Germinal center (tissue), 1 donor: ENCODE results near the gene ENTHD1.

Experiments
- DNase-seq: peaks from one replicate; pipeline ENCODE4 v3.0.0; 2012; ENCODE audit warnings: mixed read lengths, low spot score

ENTHD1 gene

GRCh38 chr22:39715778-39716495 lies 177.6 kb downstream of the ENTHD1 start:
- no peak for DNase-seq

DNA sequence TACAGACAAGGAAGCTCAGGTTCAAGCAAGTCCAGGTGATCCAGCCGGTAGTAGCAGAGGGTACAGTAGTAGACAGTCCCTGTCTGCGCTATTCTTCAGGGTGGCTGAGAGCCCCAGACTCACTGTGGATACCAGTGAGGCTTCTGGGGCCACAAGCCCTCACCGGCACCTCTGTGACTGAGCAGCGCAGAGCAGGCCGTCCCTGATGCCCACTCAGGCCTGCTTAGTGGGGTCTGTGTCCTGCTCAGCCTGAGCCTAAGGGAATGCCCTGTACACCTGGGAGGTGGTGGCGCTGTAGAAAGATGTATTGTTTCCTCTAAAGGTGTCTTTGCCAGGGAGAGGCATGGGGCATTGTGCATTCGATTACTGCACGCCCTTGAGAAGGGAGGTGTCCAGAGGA lies 179.2 kb downstream of the ENTHD1 start:
- DNase-seq: no peak

DNA sequence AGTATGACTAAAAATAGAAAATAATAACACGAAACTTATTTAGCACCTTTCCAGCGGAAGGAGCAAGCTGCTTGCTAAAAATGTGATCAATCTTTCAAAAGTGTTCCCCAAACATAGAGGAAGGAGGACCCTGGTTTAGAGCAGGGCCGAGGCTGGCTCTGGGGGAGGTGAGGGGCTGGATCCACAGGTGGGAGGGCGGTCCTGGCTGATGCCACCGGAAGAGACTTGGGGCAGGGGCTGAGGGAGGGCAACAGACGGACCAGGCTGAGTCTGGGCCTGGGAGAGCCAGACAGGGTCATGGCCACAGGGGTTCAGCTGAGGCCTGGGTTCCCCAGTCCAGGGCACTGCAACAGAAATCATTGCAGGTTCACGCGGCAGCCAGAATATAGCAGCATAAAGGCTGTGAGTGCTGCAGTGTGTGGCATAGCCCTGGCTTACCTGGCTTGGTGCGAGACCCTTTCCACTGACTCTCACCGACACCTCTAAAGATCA lies 179.7 kb downstream of the ENTHD1 start:
- DNase-seq: no peak

GRCh38 chr22:39712751-39713525 lies 180.6 kb downstream of the ENTHD1 start:
- DNase-seq: no peak

DNA sequence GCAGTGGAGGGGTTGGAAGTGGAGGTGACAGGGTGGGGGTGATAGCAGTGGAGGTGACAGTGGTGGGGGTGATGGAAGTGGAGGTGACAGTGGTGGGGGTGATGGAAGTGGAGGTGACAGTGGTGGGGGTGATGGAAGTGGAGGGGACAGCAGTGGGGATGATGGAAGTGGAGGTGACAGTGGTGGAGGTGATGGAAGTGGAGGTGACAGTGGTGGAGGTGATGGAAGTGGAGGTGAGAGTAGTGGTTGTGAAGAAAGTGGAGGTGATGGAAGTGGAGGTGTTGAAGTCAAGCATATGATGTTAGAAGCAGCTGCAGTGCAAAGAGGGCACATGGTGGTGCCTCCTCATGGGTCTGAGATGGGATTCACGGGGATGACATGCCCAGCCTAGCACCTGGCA lies 181.5 kb downstream of the ENTHD1 start:
- DNase-seq: no peak

- DNase-seq: no peak
Observed at GRCh38 chr22:39710380-39711150, 183.0 kb downstream of the ENTHD1 start.

DNA sequence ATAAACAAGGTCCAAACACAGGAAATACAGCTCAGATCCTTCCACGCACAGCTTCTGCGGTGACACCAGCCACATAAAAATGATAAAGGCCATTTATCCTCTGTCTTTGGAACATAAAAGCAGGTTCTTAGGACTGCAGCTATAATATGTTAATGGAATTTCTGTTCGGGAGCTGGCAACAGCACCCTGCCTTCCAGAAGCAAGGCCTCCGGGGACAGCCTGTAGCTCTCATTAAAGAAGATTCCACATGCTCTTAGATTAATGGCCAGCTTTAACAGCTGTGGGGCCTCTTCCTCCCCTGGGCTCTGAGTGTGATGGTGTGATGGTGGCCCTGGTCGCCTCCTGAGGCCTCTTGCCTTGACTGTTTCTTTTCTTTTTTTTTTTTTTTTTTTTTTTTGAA lies 185.7 kb downstream of the ENTHD1 start:
- no peak for DNase-seq

- no peak for DNase-seq
Observed at GRCh38 chr22:39707351-39707750, 186.2 kb downstream of the ENTHD1 start.

GRCh38 chr22:39706376-39707140 lies 187.0 kb downstream of the ENTHD1 start:
- no peak for DNase-seq

- DNase-seq: no peak
Observed at GRCh38 chr22:39705386-39705785, 188.2 kb downstream of the ENTHD1 start.

- DNase-seq: no peak
Observed at GRCh38 chr22:39703928-39704639, 189.5 kb downstream of the ENTHD1 start.

DNA sequence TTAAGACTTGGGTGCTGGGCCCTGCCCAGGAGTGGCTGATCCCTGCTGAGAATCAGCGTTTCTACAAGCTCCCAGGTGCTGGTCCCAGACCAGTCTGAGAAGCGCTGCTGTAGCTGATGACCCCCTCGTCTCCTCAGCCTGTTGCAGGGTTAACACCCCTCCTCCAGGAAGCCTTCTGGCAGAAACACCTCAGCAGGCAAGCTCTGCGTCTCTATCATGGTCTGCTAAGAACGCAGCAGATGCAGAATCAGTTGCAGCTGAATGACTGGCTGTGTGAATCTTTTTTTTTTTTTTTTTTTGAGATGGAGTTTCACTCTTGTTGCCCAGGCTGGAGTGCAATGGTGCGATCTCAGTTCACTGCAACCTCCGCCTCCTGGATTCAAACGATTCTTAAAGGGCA lies 190.5 kb downstream of the ENTHD1 start:
- no peak for DNase-seq

GRCh38 chr22:39700565-39700964 lies 193.0 kb downstream of the ENTHD1 start:
- DNase-seq: no peak

- no peak for DNase-seq
Observed at GRCh38 chr22:39699631-39700360, 193.8 kb downstream of the ENTHD1 start.

- DNase-seq: no peak
Observed at GRCh38 chr22:39697790-39698430, 195.7 kb downstream of the ENTHD1 start.

GRCh38 chr22:39693943-39694500 lies 199.5 kb downstream of the ENTHD1 start:
- DNase-seq: no peak
